Liver (tissue), 3 donors: ENCODE data around the gene UBAP2L.

Experiments used
- EGR1 ChIP-seq, 2 donors: IDR thresholded peaks; 2 replicates each; pipeline ENCODE4 v1.6.1; 2016 to 2018; ENCODE audit warnings: antibody characterized with exemption in 2 of 2, low read depth in 2 of 2
- GABPA ChIP-seq, 2 donors: IDR thresholded peaks in 1 of 2; conservative IDR thresholded peaks in 1 of 2; 2 replicates each; pipeline ENCODE4 v1.6.1; 2016; ENCODE audit warnings: antibody characterized with exemption in 2 of 2, mild to moderate bottlenecking in 1 of 2, moderate library complexity in 1 of 2
- JUND ChIP-seq, 2 donors: IDR thresholded peaks; 2 replicates each; pipeline ENCODE4 v1.6.1; 2016; ENCODE audit warnings: antibody characterized with exemption in 2 of 2
- RAD21 ChIP-seq, 2 donors: IDR thresholded peaks; 2 replicates each; pipeline ENCODE4 v1.6.1; 2016; ENCODE audit warnings: antibody characterized with exemption in 2 of 2, mild to moderate bottlenecking in 2 of 2
- RXRA ChIP-seq, 2 donors: IDR thresholded peaks; 2 replicates each; pipeline ENCODE4 v1.6.1; 2017 to 2018; ENCODE audit warnings: antibody characterized with exemption in 2 of 2, mild to moderate bottlenecking in 1 of 2
- SP1 ChIP-seq: IDR thresholded peaks from 2 replicates; pipeline ENCODE4 v1.6.1; 2018; ENCODE audit warnings: antibody characterized with exemption, mild to moderate bottlenecking
- TAF1 ChIP-seq: conservative IDR thresholded peaks from 2 replicates; pipeline ENCODE4 v1.6.1; 2016; ENCODE audit warnings: antibody characterized with exemption, mild to moderate bottlenecking
- YY1 ChIP-seq: IDR thresholded peaks from 2 replicates; pipeline ENCODE4 v1.6.1; 2016; ENCODE audit warnings: antibody characterized with exemption, mild to moderate bottlenecking
- TF ChIP-seq, protein P1 (sequence below): fragments of 150-350 bp; IDR thresholded peaks from 2 replicates; pipeline ENCODE4 v1.5.1; 2017; ENCODE audit warnings: improper control_type of control experiment, low read depth, low read length; ENCODE audit not compliant: missing input control
- TF ChIP-seq, protein P2 (sequence below): IDR thresholded peaks from 2 replicates; pipeline ENCODE4 v1.6.1; 2016; ENCODE audit warnings: antibody characterized with exemption
- TF ChIP-seq, protein P3 (sequence below): IDR thresholded peaks from 2 replicates; pipeline ENCODE4 v1.6.1; 2016; ENCODE audit warnings: antibody characterized with exemption
- TF ChIP-seq, protein P4 (sequence below): IDR thresholded peaks from 2 replicates; pipeline ENCODE4 v1.6.1; 2016; ENCODE audit warnings: antibody characterized with exemption
- donor health status: healthy.
- donor health status: healthy.

DNA sequence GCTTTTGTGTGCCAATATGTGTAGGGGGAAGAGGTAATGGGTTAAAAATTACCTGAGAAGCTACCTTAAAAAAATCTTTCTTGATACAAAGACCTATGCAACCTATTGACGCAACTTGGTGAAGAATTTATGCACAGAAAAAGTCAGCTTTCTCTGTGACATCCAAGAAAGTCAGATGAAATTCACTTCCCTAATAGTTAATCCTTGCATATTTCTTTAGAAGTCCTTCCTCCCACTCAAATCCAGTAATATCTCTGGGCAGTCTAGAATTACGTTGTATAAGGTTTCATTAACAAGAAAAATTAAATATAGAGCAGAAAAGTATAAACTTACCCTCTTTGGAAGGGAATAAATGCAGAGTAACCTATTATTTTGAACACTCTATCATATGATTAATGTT, 2.9 kb downstream of the UBAP2L start:
- TF ChIP-seq GABPA (IDR thresholded peaks at IDR 0.05 in 1 of 2, conservative IDR thresholded peaks at IDR 0.05 in 1 of 2) (no peak), RAD21 (IDR thresholded peaks at IDR 0.05) (no peak), JUND (IDR thresholded peaks at IDR 0.05) (no peak), SP1 (no peak), RXRA (IDR thresholded peaks at IDR 0.05) (no peak), EGR1 (IDR thresholded peaks at IDR 0.05; ENCODE audit: low read depth in 2 of 2) (no peak), YY1 (no peak), TAF1 (no peak)
- TF ChIP-seq, protein P1, sequence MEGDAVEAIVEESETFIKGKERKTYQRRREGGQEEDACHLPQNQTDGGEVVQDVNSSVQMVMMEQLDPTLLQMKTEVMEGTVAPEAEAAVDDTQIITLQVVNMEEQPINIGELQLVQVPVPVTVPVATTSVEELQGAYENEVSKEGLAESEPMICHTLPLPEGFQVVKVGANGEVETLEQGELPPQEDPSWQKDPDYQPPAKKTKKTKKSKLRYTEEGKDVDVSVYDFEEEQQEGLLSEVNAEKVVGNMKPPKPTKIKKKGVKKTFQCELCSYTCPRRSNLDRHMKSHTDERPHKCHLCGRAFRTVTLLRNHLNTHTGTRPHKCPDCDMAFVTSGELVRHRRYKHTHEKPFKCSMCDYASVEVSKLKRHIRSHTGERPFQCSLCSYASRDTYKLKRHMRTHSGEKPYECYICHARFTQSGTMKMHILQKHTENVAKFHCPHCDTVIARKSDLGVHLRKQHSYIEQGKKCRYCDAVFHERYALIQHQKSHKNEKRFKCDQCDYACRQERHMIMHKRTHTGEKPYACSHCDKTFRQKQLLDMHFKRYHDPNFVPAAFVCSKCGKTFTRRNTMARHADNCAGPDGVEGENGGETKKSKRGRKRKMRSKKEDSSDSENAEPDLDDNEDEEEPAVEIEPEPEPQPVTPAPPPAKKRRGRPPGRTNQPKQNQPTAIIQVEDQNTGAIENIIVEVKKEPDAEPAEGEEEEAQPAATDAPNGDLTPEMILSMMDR = no peak
- TF ChIP-seq, protein P2, sequence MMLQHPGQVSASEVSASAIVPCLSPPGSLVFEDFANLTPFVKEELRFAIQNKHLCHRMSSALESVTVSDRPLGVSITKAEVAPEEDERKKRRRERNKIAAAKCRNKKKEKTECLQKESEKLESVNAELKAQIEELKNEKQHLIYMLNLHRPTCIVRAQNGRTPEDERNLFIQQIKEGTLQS = no peak
- TF ChIP-seq, protein P3, sequence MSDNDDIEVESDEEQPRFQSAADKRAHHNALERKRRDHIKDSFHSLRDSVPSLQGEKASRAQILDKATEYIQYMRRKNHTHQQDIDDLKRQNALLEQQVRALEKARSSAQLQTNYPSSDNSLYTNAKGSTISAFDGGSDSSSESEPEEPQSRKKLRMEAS = no peak
- TF ChIP-seq, protein P4, sequence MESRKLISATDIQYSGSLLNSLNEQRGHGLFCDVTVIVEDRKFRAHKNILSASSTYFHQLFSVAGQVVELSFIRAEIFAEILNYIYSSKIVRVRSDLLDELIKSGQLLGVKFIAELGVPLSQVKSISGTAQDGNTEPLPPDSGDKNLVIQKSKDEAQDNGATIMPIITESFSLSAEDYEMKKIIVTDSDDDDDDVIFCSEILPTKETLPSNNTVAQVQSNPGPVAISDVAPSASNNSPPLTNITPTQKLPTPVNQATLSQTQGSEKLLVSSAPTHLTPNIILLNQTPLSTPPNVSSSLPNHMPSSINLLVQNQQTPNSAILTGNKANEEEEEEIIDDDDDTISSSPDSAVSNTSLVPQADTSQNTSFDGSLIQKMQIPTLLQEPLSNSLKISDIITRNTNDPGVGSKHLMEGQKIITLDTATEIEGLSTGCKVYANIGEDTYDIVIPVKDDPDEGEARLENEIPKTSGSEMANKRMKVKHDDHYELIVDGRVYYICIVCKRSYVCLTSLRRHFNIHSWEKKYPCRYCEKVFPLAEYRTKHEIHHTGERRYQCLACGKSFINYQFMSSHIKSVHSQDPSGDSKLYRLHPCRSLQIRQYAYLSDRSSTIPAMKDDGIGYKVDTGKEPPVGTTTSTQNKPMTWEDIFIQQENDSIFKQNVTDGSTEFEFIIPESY = no peak
